ENCODE results near the gene INF2. TPM values are rescaled to one million over a fixed set of nuclear protein-coding genes. Genes with fewer than 3 reads are reported as not detected.

INF2 gene
- polyA plus RNA-seq (2013) = 87.6 and 90.6 TPM in 2 replicates

DNA sequence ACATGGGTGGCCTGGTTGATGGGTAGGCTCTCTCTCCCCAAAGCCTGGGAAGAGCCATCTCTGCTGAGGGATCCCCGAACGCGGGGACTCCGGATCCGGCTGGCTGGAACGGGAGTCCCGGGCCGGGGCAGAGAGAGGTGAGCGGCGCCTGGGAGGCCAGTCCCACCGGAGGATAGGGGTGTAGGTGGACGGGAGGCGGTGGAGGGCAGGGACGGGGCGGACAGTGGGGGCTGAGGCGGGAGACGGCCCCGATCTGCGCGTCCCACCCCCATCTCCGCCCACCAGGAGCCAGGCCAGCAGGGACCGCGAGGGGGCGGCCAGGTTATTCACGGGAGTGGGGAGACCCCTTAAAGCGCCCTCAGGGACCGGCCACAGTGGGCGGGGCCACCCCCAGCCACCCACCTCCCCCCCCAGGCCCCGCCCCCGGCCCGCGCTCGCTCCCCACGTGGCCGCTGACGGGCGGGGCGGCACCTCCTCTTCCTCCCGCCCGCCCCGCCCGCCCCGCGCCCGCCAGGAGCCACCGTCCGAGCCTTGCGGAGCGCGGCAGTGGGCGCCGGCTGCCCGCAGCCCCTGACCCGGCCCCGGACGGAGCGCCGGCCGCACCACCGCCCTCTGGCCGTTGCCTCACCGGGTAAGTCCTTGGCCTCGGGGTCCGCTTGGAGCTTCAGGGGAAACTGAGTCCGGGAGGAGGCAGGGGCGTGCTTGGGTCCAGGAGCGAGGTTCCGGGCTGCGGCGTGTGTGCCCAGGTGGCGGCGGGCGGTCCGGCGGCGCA lies at the start of gene INF2:
TSS of gene INF2 (plus strand) at position 510 of the 772 bp plus-strand sequence. CDS start 11,748 bp downstream, outside the sequence.
- Histone ChIP-seq H3K4me3 (ENCODE audit: low read depth, low read length) (peak within 1 kb of the TSS; percentile 94), H3K27ac (ENCODE audit: low read depth, low read length) (peak within 1 kb of the TSS; percentile 92), H4K12ac (ENCODE audit: low read depth, low read length) (peak within 1 kb of the TSS; percentile 7), H2AFZ (ENCODE audit: insufficient read depth, low read length, poor library complexity) (peak within 1 kb of the TSS; percentile 78), H3K9me3 (ENCODE audit: insufficient read depth, low read depth, low read length) (no peaks in the 10 kb centered on the region), H2AK5ac (ENCODE audit: low read length) (peak within 1 kb of the TSS; percentile 69), H4K8ac (ENCODE audit: low read depth, low read length) (peak within 1 kb of the TSS; percentile 79), H3K4ac (ENCODE audit: low read depth, low read length) (peak within 1 kb of the TSS; percentile 87), H3K4me1 (ENCODE audit: control insufficient read depth in 1 of 2, insufficient read depth in 2 of 2, low read length in 2 of 2) (peaks cover 36 to 52% of the 10 kb centered on the region in 2 experiments), H4K91ac (ENCODE audit: low read depth, low read length) (peak within 1 kb of the TSS; percentile 92), H2BK12ac (ENCODE audit: low read length) (peak within 1 kb of the TSS; percentile 61), H3K79me1 (ENCODE audit: low read length) (peaks cover 35% of the 10 kb centered on the region), H3K23ac (ENCODE audit: low read length) (no peak within 1 kb of the TSS), H2BK120ac (ENCODE audit: insufficient read depth, low read length, poor library complexity) (peak within 1 kb of the TSS; percentile 81), H3K36me3 (ENCODE audit: control insufficient read depth in 1 of 2, insufficient read depth in 2 of 2, low read length in 2 of 2) (peaks cover 19 to 29% of the 10 kb centered on the region in 2 experiments), H3K4me2 (ENCODE audit: low read length) (peak within 1 kb of the TSS; percentile 72), H3K18ac (ENCODE audit: low read length) (peak within 1 kb of the TSS; percentile 94), H3K27me3 (ENCODE audit: insufficient read depth, low read length) (no peaks in the 10 kb centered on the region), H3K79me2 (ENCODE audit: control insufficient read depth, insufficient read depth, low read length, poor library complexity) (peaks cover 42% of the 10 kb centered on the region), H3K9ac (ENCODE audit: low read length) (peak within 1 kb of the TSS; percentile 91), H2BK5ac (ENCODE audit: low read depth, low read length, poor library complexity) (peak within 1 kb of the TSS; percentile 90), H3K14ac (ENCODE audit: low read length) (peak within 1 kb of the TSS; percentile 89)
- no CpG with 5 or more reads among the region's 76 CpGs for WGBS (ENCODE audit: extremely low coverage, insufficient coverage, insufficient read length)
- DNase-seq = peak; percentile 56 to 73

DNA sequence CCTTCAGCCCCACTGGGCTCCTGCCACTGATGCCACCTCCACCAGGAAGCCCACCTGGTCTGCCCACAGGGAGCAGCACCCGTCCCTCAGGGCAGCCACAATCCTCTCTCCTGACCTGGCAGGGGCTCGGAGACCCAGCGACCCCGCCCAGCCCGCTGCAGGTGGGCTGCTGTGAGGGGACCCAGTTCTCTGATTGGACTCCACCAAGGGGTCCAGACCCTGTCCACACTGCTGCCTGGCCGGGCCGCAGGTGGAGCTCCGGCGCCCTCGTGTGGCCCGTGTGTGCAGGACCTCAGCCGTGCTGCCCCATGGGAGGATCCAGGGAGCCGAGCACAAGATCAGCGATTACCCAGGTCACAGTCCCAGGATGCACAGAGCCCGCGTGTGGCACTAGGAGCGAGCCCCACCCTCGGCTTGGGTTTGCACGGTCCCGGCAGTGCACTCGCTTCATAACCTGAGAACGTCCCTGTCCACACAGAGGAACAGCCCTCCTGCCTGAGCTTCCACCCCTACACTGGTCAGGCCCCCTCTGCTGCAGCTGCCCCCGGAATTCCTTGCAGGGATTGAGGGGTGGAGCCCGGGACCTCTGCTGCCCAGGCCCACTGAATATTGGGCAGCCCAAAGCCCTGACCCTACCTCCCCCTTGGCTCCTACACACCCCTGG lies 49.4 kb upstream of the INF2 start:
- WGBS (ENCODE audit: extremely low coverage, insufficient coverage, insufficient read length) = no CpG with 5 or more reads among the region's 24 CpGs

GRCh38 chr14:104640681-104641080 lies 48.7 kb upstream of the INF2 start:
- H2BK120ac ChIP-seq (ENCODE audit: insufficient read depth, low read length, poor library complexity) = no peak overlapping the region
- no peak overlapping the region for H2BK5ac ChIP-seq (ENCODE audit: low read depth, low read length, poor library complexity)
- no peaks in the 10 kb centered on the region for H3K4me1 ChIP-seq (ENCODE audit: control insufficient read depth in 1 of 2, insufficient read depth in 2 of 2, low read length in 2 of 2)
- no peak overlapping the region for H4K12ac ChIP-seq (ENCODE audit: low read depth, low read length)
- no peaks in the 10 kb centered on the region for H3K79me1 ChIP-seq (ENCODE audit: low read length)
- no peak overlapping the region for H3K14ac ChIP-seq (ENCODE audit: low read length)
- no peak overlapping the region for H4K8ac ChIP-seq (ENCODE audit: low read depth, low read length)
- H3K9me3 ChIP-seq (ENCODE audit: insufficient read depth, low read depth, low read length) = peaks cover 3% of the 10 kb centered on the region
- no peak for DNase-seq
- H3K79me2 ChIP-seq (ENCODE audit: control insufficient read depth, insufficient read depth, low read length, poor library complexity) = no peaks in the 10 kb centered on the region
- no peak overlapping the region for H2BK12ac ChIP-seq (ENCODE audit: low read length)
- no peak overlapping the region for H3K4me2 ChIP-seq (ENCODE audit: low read length)
- H2AK5ac ChIP-seq (ENCODE audit: low read length) = no peak overlapping the region
- no peak overlapping the region for H2AFZ ChIP-seq (ENCODE audit: insufficient read depth, low read length, poor library complexity)
- H3K27me3 ChIP-seq (ENCODE audit: insufficient read depth, low read length) = no peaks in the 10 kb centered on the region
- H3K4ac ChIP-seq (ENCODE audit: low read depth, low read length) = no peak overlapping the region
- H3K18ac ChIP-seq (ENCODE audit: low read length) = no peak overlapping the region
- no peak overlapping the region for H3K27ac ChIP-seq (ENCODE audit: low read depth, low read length)
- H4K91ac ChIP-seq (ENCODE audit: low read depth, low read length) = no peak overlapping the region
- no CpG with 5 or more reads among the region's 10 CpGs for WGBS (ENCODE audit: extremely low coverage, insufficient coverage, insufficient read length)
- no peak overlapping the region for H3K4me3 ChIP-seq (ENCODE audit: low read depth, low read length)
- H3K36me3 ChIP-seq (ENCODE audit: control insufficient read depth in 1 of 2, insufficient read depth in 2 of 2, low read length in 2 of 2) = no peaks in the 10 kb centered on the region
- no peak overlapping the region for H3K23ac ChIP-seq (ENCODE audit: low read length)
- no peak overlapping the region for H3K9ac ChIP-seq (ENCODE audit: low read length)

More for the DNA sequence above, 49.4 kb upstream of the INF2 start:
- no peak overlapping the region for H3K18ac ChIP-seq (ENCODE audit: low read length)
- no peak overlapping the region for H4K12ac ChIP-seq (ENCODE audit: low read depth, low read length)
- H3K4ac ChIP-seq (ENCODE audit: low read depth, low read length) = no peak overlapping the region
- no peaks in the 10 kb centered on the region for H3K79me1 ChIP-seq (ENCODE audit: low read length)
- no peak overlapping the region for H2AK5ac ChIP-seq (ENCODE audit: low read length)
- no peak overlapping the region for H2BK120ac ChIP-seq (ENCODE audit: insufficient read depth, low read length, poor library complexity)
- no peak overlapping the region for H3K9ac ChIP-seq (ENCODE audit: low read length)
- no peaks in the 10 kb centered on the region for H3K4me1 ChIP-seq (ENCODE audit: control insufficient read depth in 1 of 2, insufficient read depth in 2 of 2, low read length in 2 of 2)
- no peak overlapping the region for H3K27ac ChIP-seq (ENCODE audit: low read depth, low read length)
- H3K9me3 ChIP-seq (ENCODE audit: insufficient read depth, low read depth, low read length) = no peaks in the 10 kb centered on the region
- H3K14ac ChIP-seq (ENCODE audit: low read length) = no peak overlapping the region
- H3K23ac ChIP-seq (ENCODE audit: low read length) = no peak overlapping the region
- no peak overlapping the region for H3K4me2 ChIP-seq (ENCODE audit: low read length)
- H2BK5ac ChIP-seq (ENCODE audit: low read depth, low read length, poor library complexity) = no peak overlapping the region
- no peak overlapping the region for H2AFZ ChIP-seq (ENCODE audit: insufficient read depth, low read length, poor library complexity)
- no peaks in the 10 kb centered on the region for H3K36me3 ChIP-seq (ENCODE audit: control insufficient read depth in 1 of 2, insufficient read depth in 2 of 2, low read length in 2 of 2)
- H4K91ac ChIP-seq (ENCODE audit: low read depth, low read length) = no peak overlapping the region
- H3K79me2 ChIP-seq (ENCODE audit: control insufficient read depth, insufficient read depth, low read length, poor library complexity) = no peaks in the 10 kb centered on the region
- no peak overlapping the region for H2BK12ac ChIP-seq (ENCODE audit: low read length)
- DNase-seq = peak; percentile 47 to 74
- no peak overlapping the region for H4K8ac ChIP-seq (ENCODE audit: low read depth, low read length)
- H3K4me3 ChIP-seq (ENCODE audit: low read depth, low read length) = no peak overlapping the region
- no peaks in the 10 kb centered on the region for H3K27me3 ChIP-seq (ENCODE audit: insufficient read depth, low read length)

- H3K27me3 ChIP-seq (ENCODE audit: insufficient read depth, low read length) = no peaks in the 10 kb centered on the region
- H3K4me2 ChIP-seq (ENCODE audit: low read length) = no peak overlapping the region
- no peaks in the 10 kb centered on the region for H3K4me1 ChIP-seq (ENCODE audit: control insufficient read depth in 1 of 2, insufficient read depth in 2 of 2, low read length in 2 of 2)
- no peak overlapping the region for H2AK5ac ChIP-seq (ENCODE audit: low read length)
- H4K12ac ChIP-seq (ENCODE audit: low read depth, low read length) = no peak overlapping the region
- no peak overlapping the region for H3K18ac ChIP-seq (ENCODE audit: low read length)
- no CpG with 5 or more reads among the region's 23 CpGs for WGBS (ENCODE audit: extremely low coverage, insufficient coverage, insufficient read length)
- H3K4ac ChIP-seq (ENCODE audit: low read depth, low read length) = no peak overlapping the region
- no peak overlapping the region for H2AFZ ChIP-seq (ENCODE audit: insufficient read depth, low read length, poor library complexity)
- no peak for DNase-seq
- no peak overlapping the region for H4K8ac ChIP-seq (ENCODE audit: low read depth, low read length)
- H2BK5ac ChIP-seq (ENCODE audit: low read depth, low read length, poor library complexity) = no peak overlapping the region
- no peaks in the 10 kb centered on the region for H3K79me2 ChIP-seq (ENCODE audit: control insufficient read depth, insufficient read depth, low read length, poor library complexity)
- H3K23ac ChIP-seq (ENCODE audit: low read length) = no peak overlapping the region
- H2BK12ac ChIP-seq (ENCODE audit: low read length) = no peak overlapping the region
- no peak overlapping the region for H3K4me3 ChIP-seq (ENCODE audit: low read depth, low read length)
- no peak overlapping the region for H4K91ac ChIP-seq (ENCODE audit: low read depth, low read length)
- no peak overlapping the region for H2BK120ac ChIP-seq (ENCODE audit: insufficient read depth, low read length, poor library complexity)
- H3K9ac ChIP-seq (ENCODE audit: low read length) = no peak overlapping the region
- H3K79me1 ChIP-seq (ENCODE audit: low read length) = no peaks in the 10 kb centered on the region
- H3K14ac ChIP-seq (ENCODE audit: low read length) = no peak overlapping the region
- H3K9me3 ChIP-seq (ENCODE audit: insufficient read depth, low read depth, low read length) = peaks cover 3% of the 10 kb centered on the region
- H3K36me3 ChIP-seq (ENCODE audit: control insufficient read depth in 1 of 2, insufficient read depth in 2 of 2, low read length in 2 of 2) = no peaks in the 10 kb centered on the region
- H3K27ac ChIP-seq (ENCODE audit: low read depth, low read length) = no peak overlapping the region
These were observed 47.5 kb upstream of the INF2 start for GRCh38 chr14:104641753-104642539.
